GM11168 (cell line): Measurements from ENCODE around the gene MPG.

Experiments
- in situ Hi-C: fragments of 300-500 bp; cut with MboI; formaldehyde crosslinking; loops from one replicate; pipeline ENCODE4 v1.12.0; 2022; ENCODE audit warnings: low sequenced_read_pairs; ENCODE audit not compliant: unreplicated experiment

MPG gene

DNA sequence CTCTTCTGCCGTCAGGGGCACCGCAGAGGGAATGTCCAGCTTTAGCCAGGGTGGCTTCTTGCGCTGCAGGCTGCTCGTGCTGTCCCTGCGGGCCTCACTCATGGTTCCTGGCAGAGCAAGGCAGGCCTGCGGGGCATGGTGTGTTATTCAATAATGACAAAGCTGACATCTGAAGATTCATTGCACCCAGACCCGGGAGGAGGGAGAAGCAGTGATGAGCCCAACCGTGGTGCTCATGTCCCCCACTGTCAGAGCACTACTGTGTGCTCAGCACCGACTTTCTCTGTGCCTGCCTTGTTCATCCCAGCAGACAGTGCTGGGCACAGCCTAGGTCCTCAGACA lies 13.1 kb upstream of the MPG start:
- in situ Hi-C loops = no loop called here

GRCh38 chr16:65745-66144 lies 12.3 kb upstream of the MPG start:
- in situ Hi-C loops = no loop called here

DNA sequence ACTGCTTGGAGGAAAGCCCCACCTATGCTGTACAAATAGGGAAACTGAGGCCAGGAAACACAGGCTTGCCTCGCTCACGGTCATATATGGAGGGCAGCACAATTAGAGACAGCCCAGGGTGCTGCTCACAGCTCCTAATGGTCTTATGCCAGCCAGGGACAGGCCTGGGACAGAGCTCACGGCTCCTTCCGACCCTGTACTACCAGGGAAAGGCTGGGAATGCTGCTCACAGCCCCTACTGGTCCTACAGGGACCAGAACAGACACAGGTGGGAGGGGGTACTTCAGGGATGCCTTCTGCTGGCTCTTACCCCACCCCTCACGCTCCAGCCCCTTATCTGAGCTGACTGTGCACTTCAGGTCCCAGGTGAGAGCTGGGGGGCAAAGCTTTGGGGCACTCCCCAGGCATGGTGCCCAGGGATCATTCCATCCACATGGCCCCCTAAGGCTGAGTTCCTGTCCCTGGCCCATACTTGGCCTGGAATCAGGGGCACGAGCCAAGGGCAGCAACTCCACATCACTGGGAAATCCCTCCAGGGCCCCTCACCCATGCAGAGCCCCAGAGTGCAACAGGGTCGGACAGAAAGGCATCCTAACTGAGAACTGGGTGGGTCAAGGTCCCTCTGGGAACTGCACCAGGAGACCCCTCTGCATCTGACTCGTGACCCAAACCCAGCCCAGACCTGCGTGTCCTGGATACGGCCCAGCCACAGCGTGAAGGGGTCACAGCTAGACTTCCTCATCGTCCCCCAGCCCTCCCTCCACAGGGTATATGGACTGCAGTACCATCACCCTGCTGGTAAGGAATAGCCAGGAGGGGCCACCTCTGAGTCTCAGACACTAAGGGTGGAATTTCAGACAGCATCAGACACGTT lies 11.5 kb upstream of the MPG start:
- in situ Hi-C loops = no loop called here

DNA sequence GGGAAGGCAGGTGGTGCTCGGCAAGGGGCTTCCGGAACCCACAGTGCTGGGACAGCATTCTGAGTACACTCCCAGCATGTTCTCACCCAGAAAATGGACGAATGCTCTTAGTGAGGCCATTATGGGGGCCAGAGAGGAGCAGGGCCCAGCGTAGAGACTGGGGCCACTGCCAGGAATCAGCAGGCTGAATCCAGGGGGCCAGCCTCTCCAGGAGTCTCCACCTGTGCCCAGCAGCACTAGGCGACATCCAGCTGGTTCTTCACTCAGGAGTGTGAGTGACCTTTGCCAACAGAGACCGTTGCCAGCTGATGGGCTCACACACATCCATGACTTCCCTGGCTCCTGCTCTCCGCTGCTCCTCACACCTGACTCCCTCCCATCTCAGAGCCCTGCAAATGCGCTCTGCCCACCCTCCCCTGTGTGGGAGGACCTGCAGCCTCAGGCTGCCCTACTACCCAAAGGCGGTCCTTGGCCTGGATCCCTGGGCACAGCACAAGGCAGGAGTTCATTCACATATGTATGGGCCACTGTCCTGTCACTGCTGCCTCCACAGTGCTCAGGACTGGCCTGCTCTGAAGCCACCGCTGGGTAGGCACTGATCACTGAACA lies 10.7 kb upstream of the MPG start:
- in situ Hi-C loops = no loop called here

- in situ Hi-C loops = no loop called here
These were observed 9.9 kb upstream of the MPG start for GRCh38 chr16:67884-68789.

GRCh38 chr16:69181-69580 lies 8.8 kb upstream of the MPG start:
- in situ Hi-C loops = no loop called here

GRCh38 chr16:71210-71539 lies 6.8 kb upstream of the MPG start:
- in situ Hi-C loops = no loop called here

GRCh38 chr16:71540-72401 lies 6.3 kb upstream of the MPG start:
- in situ Hi-C loops = no loop called here

- in situ Hi-C loops = no loop called here
These were observed 5.2 kb upstream of the MPG start, which contains the start of gene RHBDF1 for GRCh38 chr16:72561-73548. TSS of gene RHBDF1 (minus strand) at chr16:72631. CDS start at chr16:65015, 7,616 bp downstream.

GRCh38 chr16:74051-74746 lies 3.8 kb upstream of the MPG start:
- in situ Hi-C loops = no loop called here

DNA sequence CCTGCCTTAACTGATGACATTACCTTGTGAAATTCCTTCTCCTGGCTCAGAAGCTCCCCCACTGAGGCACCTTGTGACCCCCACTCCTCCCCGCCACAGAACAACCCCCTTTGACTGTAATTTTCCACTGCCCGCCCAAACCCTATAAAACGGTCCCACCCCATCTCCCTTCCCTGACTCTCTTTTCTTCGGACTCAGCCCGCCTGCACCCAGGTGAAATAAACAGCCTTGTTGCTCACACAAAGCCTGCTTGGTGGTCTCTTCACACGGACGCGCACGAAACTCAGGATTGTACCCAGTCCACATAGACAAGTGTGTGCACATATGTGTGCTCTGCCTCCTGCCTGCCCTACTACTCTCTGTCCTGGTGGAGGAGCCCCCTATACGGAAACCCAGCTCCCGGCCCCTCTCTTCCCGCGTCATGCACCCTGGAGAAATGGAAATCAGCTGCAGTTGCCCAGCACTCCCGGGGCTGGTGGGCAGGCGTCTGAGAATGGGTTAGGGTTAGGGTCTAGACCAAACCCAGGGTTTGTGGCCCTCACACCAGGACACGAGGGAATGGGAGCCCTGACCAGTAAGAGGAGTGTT lies 3.2 kb upstream of the MPG start:
- in situ Hi-C loops = no loop called here

DNA sequence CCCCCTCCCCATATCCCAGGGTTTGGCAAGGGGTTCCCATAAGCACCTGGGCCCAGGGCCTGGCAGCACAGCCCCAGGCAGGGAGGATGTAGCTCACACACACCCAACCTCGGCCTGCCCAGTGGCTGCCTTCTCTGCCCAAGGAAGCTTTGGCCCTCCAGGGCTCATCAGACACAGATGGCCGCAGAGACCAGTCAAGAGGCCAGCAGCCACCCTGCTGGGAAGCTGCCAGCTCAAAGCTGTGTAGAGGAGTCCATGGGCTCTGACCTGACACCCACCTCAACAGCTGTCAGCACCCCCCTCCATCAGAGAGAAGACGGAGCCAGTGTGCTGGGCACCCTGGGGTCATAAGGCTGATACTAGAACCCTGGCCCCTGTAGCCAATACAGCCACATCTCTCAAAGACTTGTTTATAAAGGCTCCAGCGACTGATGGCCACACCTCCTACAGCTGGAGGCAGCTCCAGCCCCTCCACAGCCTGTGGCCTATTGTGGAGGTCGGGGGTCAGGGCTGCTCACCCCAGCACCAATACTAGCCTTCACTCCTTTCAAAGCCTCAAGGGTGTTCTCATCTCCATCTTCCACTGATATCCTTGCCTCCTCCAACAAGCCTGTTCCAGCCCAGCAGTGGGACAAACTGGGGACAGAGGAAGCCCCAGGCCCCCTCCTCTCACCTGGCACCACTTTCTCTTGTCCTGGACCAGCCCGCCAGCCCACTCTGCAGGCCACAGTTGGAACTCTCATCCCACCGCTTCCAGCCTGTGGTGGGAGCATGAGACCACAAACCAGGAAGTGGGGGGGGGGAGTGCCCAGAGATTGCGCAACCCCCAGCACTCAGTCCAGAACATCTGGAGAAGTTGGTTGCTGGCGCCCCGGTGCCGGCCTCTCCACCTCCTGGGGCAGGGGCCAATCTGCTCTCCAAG lies 2.2 kb upstream of the MPG start:
- in situ Hi-C loops = no loop called here

GRCh38 chr16:76535-77272 lies 1.3 kb upstream of the MPG start:
- in situ Hi-C loops = no loop called here

DNA sequence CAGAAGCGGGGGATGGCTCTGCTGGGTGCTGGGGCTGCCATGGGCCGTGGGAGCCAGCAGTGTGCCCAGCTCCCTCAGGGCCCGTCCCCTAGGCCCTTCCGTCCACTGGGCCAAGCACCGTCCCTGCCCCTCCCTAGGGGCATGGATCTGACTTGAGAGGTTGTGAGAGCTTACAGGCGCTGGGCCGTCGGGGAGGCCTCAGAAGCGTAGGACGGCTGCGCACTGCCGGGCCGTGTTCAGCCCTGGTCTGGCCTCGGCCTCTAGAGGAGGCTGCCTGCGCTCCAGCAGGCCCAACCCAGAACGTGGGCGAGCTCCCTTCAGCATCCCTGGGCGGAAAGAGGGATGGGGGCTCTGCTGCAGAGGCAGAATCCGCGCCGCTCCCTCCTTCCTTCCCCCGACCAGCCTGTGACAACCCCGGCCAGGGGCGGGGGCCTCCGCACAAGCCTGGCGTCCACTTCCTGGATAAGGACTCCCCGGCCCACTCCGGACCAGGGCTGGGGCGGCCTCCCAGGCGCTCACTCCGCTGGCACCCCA lies 685 bp upstream of the MPG start:
- in situ Hi-C loops = no loop called here

DNA sequence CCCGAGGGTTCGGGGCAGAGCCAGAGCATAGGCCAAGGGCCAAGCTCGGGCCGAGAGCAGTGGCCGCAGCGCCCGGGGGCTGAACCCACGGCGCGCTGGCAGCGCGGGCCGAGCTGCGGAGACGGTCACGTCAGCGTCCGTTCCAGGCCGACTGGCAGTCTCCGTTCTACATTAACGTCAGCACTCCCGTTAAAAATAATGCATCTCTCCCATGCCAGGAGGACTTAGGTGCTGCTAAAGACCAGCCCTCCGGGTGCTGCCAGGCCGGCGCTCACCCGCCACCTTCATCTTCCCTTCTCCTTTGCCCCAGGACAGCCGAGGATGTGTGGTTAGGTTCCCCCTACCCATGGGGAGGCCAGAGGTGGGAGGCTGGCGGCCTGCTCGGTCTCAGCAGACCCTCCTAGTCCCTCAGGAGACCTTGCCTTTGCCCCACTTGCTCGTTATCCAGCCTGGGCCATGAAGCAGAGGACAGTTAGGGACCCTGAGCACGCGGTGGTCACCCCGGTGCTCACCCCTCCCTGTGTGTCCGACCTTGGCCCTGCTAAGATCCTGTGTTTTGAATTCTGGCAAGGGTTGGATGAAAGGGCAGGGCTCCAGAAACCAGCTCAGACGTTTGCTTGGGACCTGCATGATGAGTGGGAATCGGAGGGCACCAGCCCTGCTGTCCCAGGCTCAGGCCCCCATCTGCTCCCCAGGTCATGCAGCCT lies 572 bp downstream of the MPG start:
- in situ Hi-C loops = no loop called here
